Measurements from ENCODE around the gene URI1. TPM values are rescaled to one million over a fixed set of nuclear protein-coding genes. Genes with fewer than 3 reads are reported as not detected.
"Not testable (repeated sequence)": the region's sequence is repeated elsewhere in the genome, so short reads cannot be mapped to it uniquely, and the experiment has no call there.

URI1 gene
- total RNA-seq, 4 donors from 2014 or later, result 84.8 to 91.2 (median 86.3) TPM

DNA sequence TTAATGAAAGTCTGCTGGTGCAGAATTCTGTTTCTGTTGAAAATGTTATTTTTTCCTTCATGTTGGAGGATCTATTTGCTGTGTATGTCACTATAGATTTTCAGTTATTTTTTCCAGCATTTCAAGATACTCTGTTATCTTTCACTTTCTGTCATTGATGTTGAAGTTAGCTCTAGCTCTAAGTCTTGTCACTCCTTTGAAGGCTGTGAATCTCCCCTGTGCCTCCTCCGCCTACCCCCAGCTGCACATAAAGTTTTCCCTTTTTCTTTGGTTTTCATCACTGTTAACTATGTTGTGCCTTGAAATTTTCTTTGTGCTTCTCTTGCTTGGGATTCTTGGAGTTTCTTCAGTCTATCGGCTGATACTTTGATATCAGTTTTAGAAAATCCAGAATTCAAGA is 20.8 kb downstream of the URI1 start:
- H3K4me1 ChIP-seq, result peaks cover 43 to 44% of the 10 kb centered on the region in 2 donors
- H3K27ac ChIP-seq, result no peak overlapping the region
- intact Hi-C loops (cut with DNase I), result no loop called here
- H3K4me3 ChIP-seq (replicated peaks in 1 of 3), result no peak overlapping the region
- no peak for DNase-seq
- no peaks in the 10 kb centered on the region for H3K27me3 ChIP-seq
- WGBS, 2 donors, result 96 to 99% methylated on average over 2 of the region's 2 CpGs
- TF ChIP-seq, protein P1, sequence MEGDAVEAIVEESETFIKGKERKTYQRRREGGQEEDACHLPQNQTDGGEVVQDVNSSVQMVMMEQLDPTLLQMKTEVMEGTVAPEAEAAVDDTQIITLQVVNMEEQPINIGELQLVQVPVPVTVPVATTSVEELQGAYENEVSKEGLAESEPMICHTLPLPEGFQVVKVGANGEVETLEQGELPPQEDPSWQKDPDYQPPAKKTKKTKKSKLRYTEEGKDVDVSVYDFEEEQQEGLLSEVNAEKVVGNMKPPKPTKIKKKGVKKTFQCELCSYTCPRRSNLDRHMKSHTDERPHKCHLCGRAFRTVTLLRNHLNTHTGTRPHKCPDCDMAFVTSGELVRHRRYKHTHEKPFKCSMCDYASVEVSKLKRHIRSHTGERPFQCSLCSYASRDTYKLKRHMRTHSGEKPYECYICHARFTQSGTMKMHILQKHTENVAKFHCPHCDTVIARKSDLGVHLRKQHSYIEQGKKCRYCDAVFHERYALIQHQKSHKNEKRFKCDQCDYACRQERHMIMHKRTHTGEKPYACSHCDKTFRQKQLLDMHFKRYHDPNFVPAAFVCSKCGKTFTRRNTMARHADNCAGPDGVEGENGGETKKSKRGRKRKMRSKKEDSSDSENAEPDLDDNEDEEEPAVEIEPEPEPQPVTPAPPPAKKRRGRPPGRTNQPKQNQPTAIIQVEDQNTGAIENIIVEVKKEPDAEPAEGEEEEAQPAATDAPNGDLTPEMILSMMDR (IDR thresholded peaks at IDR 0.05), result no peak
- no peak for TF ChIP-seq POLR2A (IDR thresholded peaks at IDR 0.05)
- no peaks in the 10 kb centered on the region for H3K36me3 ChIP-seq
- no peaks in the 10 kb centered on the region for H3K9me3 ChIP-seq

- intact Hi-C loops (cut with DNase I), result no loop called here
- peak; percentile 37 for DNase-seq
- Histone ChIP-seq H3K4me1 (peaks cover 43 to 49% of the 10 kb centered on the region in 2 donors), H3K9me3 (no peaks in the 10 kb centered on the region), H3K27ac (peak overlapping the region; percentile 7 to 51 (median 37)), H3K27me3 (no peaks in the 10 kb centered on the region), H3K36me3 (no peaks in the 10 kb centered on the region), H3K4me3 (replicated peaks in 1 of 3) (no peak overlapping the region)
- 61 to 70% methylated on average over 4 of the region's 4 CpGs for WGBS, 2 donors
- TF ChIP-seq, protein P1 (IDR thresholded peaks at IDR 0.05), result no peak
- TF ChIP-seq POLR2A (IDR thresholded peaks at IDR 0.05), result no peak
Observed at GRCh38 chr19:29963576-29963975, 21.5 kb downstream of the URI1 start.

DNA sequence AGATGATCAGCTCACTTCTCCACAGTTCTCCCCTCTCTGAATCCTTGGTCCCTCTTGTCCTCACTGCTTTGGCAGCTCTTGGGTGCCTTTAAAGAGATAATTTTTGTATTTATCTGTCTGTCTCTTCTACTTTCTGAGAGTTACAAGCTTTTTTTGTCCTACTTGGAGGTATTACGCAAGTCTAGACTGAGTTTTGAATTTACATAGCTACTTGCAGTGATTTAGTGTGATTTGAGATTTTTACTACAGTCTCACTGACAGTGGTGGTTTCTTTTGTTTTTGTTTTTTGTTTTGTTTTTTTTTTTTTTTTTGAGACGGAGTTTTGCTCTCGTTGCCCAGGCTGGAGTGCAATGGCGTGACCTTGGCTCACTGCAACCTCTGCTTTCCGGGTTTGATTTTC is 22.1 kb downstream of the URI1 start:
- peaks cover 43 to 49% of the 10 kb centered on the region in 2 donors for H3K4me1 ChIP-seq
- no peaks in the 10 kb centered on the region for H3K36me3 ChIP-seq
- WGBS, 2 donors, result 84 to 89% methylated on average over 5 of the region's 5 CpGs

GRCh38 chr19:29965492-29965891 is 23.5 kb downstream of the URI1 start:
- H3K9me3 ChIP-seq, result no peaks in the 10 kb centered on the region
- TF ChIP-seq, protein P1 (IDR thresholded peaks at IDR 0.05), result no peak
- no peak for TF ChIP-seq POLR2A (IDR thresholded peaks at IDR 0.05)
- intact Hi-C loops (cut with DNase I), result no loop called here
- H3K36me3 ChIP-seq, result no peaks in the 10 kb centered on the region
- no peaks in the 10 kb centered on the region for H3K27me3 ChIP-seq
- no peak for DNase-seq
- H3K4me3 ChIP-seq (replicated peaks in 1 of 3), result no peak overlapping the region
- peaks cover 39 to 49% of the 10 kb centered on the region in 2 donors for H3K4me1 ChIP-seq
- H3K27ac ChIP-seq, result peak overlapping the region in 2 of 3 donors; percentile 18 to 20
- WGBS, 2 donors, result 77 to 90% methylated on average over 4 of the region's 4 CpGs

More for the DNA sequence above, 22.1 kb downstream of the URI1 start:
- Histone ChIP-seq H3K4me3 (replicated peaks in 1 of 3) (no peak overlapping the region), H3K27ac (peak overlapping the region; percentile 7 to 51 (median 37)), H3K27me3 (no peaks in the 10 kb centered on the region), H3K9me3 (no peaks in the 10 kb centered on the region)
- intact Hi-C loops (cut with DNase I), result no loop called here
- TF ChIP-seq POLR2A (IDR thresholded peaks at IDR 0.05), result no peak
- TF ChIP-seq, protein P1 (IDR thresholded peaks at IDR 0.05), result no peak
- DNase-seq, result no peak

DNA sequence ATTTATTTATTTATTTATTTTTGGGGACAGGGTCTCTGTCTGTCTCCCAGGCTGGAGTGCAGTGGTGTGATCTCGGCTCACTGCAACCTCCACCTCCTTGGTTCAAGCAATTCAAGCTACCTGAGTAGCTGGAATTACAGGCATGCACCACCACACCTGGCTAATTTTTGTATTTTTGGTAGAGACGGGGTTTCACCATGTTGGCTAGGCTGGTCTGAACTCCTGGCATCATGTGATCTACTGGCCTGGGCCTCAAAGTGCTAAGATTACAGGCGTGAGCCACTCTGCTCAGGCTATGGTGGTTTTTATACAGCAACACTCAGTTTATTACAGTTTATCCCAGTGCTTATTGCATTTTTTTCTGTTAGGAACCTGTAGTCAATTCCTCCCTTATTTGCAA is 24.1 kb downstream of the URI1 start:
- H3K4me3 ChIP-seq (replicated peaks in 1 of 3); H3K36me3 ChIP-seq; H3K27me3 ChIP-seq; intact Hi-C loops (cut with DNase I); H3K9me3 ChIP-seq: not testable (repeated sequence)
- peaks cover 39 to 51% of the 10 kb centered on the region in 2 donors for H3K4me1 ChIP-seq
- DNase-seq, result peak; percentile 71 to 77
- WGBS, 2 donors, result 31 to 42% methylated on average over 3 of the region's 3 CpGs
- peak overlapping the region; percentile 39 to 75 (median 44) for H3K27ac ChIP-seq

Data from thyroid gland (tissue), 4 donors.